Muscle layer of colon (tissue), 2 donors: ENCODE results near the gene NGF.

Experiments
- H3K27ac ChIP-seq: one replicate; pipeline ENCODE4 v1.7.0; 2013; ENCODE audit warnings: low read depth, mild to moderate bottlenecking, low read length, moderate library complexity
- H3K27me3 ChIP-seq, 2 donors: one replicate each; pipeline ENCODE4 v1.7.0; 2013; ENCODE audit warnings: low read length in 2 of 2, mild to moderate bottlenecking in 2 of 2; ENCODE audit not compliant: insufficient read depth in 2 of 2, control insufficient read depth in 1 of 2
- H3K36me3 ChIP-seq: one replicate; pipeline ENCODE4 v1.7.0; 2013; ENCODE audit warnings: mild to moderate bottlenecking, low read length; ENCODE audit not compliant: insufficient read depth
- H3K4me1 ChIP-seq: one replicate; pipeline ENCODE4 v1.7.0; 2013; ENCODE audit warnings: mild to moderate bottlenecking, low read length; ENCODE audit not compliant: insufficient read depth
- H3K4me3 ChIP-seq, 2 donors: one replicate each; pipeline ENCODE4 v1.7.0; 2013; ENCODE audit warnings: low read length in 2 of 2, low read depth in 1 of 2, mild to moderate bottlenecking in 1 of 2, moderate library complexity in 1 of 2
- H3K9ac ChIP-seq: one replicate; pipeline ENCODE4 v1.7.0; 2013; ENCODE audit warnings: low read length
- H3K9me3 ChIP-seq: one replicate; pipeline ENCODE4 v1.7.0; 2013; ENCODE audit warnings: mild to moderate bottlenecking, low read length
- donor health status: abdominal sarcoma.
- donor health status: Adenocarcinoma of cecum.

The NGF gene

DNA sequence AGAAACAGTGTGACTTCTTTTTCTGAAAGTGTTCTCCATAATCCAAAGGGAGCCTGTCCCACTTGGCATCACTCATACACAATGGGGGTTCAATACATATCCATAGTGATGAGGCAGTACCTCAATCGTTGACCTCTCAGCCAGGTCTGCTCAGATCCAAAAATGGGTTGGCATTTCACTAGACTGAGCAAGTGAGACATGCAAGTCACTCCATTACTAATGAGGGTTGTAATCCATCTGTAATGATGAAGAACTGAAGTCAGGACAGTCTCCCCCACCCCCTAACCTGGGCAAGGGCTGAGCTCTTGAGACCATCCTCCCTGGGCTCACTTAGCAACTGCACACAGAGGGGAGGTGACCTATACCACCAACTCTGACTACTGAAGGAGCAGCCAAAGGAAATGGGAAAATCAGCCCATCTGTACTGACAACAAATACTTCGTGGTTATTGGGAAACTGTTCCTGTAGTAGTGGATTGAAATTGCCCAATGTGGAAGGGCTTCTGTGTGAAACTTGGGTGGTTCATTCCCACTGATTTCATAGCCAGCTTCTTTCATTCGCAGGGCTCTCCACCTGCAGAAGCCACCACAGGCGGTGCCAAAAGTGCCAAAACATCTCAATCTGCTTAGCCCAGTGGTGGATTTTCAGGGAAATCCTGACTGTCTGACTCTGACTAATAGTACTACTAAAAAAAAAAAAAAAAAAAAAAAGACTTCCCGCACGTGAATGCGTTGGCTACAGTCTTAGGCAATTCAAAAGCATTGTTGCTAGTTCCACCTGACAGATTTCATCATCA, 5.0 kb downstream of the NGF start:
- Histone ChIP-seq H3K27me3 (peaks cover 0 to 5% of the 10 kb centered on the region in 2 donors), H3K9me3 (no peaks in the 10 kb centered on the region), H3K36me3 (no peaks in the 10 kb centered on the region), H3K4me1 (peaks cover 26% of the 10 kb centered on the region), H3K27ac (peak overlapping the region; percentile 20), H3K9ac (no peak overlapping the region), H3K4me3 (no peak overlapping the region)

- Histone ChIP-seq H3K9me3 (no peaks in the 10 kb centered on the region), H3K27ac (no peak overlapping the region), H3K4me1 (peaks cover 24% of the 10 kb centered on the region), H3K9ac (no peak overlapping the region), H3K27me3 (no peaks in the 10 kb centered on the region), H3K36me3 (no peaks in the 10 kb centered on the region), H3K4me3 (no peak overlapping the region)
Measured at GRCh38 chr1:115331558-115332331, 6.3 kb downstream of the NGF start.

GRCh38 chr1:115330480-115331013, 7.5 kb downstream of the NGF start:
- Histone ChIP-seq H3K36me3 (no peaks in the 10 kb centered on the region), H3K27me3 (no peaks in the 10 kb centered on the region), H3K9me3 (no peaks in the 10 kb centered on the region), H3K9ac (no peak overlapping the region), H3K4me1 (peaks cover 15% of the 10 kb centered on the region), H3K27ac (no peak overlapping the region), H3K4me3 (no peak overlapping the region)

DNA sequence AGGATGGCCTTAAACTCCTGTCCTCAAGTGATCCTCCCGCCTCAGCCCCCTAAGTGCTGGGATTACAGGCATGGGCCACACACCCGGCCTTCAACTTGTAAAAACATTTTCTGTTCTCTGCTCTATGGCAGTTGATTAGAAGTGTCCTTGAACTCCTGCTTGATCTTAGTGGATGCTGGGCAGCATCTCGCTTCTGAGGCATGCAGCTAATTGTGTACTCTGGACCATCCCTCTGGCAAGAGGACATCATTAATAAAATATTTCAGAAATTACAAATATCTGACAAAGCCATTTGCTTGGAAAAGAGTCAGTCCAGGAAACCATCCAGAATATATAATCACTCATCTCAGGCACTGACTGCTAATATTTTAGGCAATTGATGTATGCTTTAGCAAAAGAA, 8.1 kb downstream of the NGF start:
- Histone ChIP-seq H3K9me3 (no peaks in the 10 kb centered on the region), H3K27ac (no peak overlapping the region), H3K36me3 (no peaks in the 10 kb centered on the region), H3K9ac (no peak overlapping the region), H3K4me3 (no peak overlapping the region), H3K27me3 (no peaks in the 10 kb centered on the region), H3K4me1 (peaks cover 15% of the 10 kb centered on the region)

GRCh38 chr1:115327270-115327669, 10.8 kb downstream of the NGF start:
- no peaks in the 10 kb centered on the region for H3K27me3 ChIP-seq
- H3K36me3 ChIP-seq: no peaks in the 10 kb centered on the region
- peaks cover 15% of the 10 kb centered on the region for H3K4me1 ChIP-seq
- H3K9me3 ChIP-seq: no peaks in the 10 kb centered on the region
- H3K27ac ChIP-seq: no peak overlapping the region
- no peak overlapping the region for H3K9ac ChIP-seq
- H3K4me3 ChIP-seq: no peak overlapping the region

DNA sequence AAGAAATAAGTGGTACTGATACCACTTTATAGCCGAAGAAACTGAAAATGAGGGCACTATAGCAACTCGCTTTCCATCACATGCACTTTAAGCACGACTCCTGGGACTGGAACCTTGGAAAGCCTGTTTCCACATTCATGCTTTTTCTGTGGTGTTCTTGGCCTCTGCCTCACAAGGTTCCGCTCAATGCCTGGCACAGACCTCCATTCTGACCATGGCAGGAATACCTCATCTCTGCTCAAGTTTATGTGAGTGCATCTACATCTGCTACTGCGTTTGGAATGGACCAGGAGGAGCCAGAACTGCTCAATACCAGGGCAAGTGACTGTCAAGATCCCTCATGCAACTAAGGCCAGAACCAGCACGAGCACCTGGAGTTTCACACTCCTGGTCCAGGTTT, 11.6 kb downstream of the NGF start:
- peaks cover 11% of the 10 kb centered on the region for H3K4me1 ChIP-seq
- no peak overlapping the region for H3K4me3 ChIP-seq
- H3K27ac ChIP-seq: no peak overlapping the region
- no peaks in the 10 kb centered on the region for H3K36me3 ChIP-seq
- H3K27me3 ChIP-seq: no peaks in the 10 kb centered on the region
- no peaks in the 10 kb centered on the region for H3K9me3 ChIP-seq
- no peak overlapping the region for H3K9ac ChIP-seq

DNA sequence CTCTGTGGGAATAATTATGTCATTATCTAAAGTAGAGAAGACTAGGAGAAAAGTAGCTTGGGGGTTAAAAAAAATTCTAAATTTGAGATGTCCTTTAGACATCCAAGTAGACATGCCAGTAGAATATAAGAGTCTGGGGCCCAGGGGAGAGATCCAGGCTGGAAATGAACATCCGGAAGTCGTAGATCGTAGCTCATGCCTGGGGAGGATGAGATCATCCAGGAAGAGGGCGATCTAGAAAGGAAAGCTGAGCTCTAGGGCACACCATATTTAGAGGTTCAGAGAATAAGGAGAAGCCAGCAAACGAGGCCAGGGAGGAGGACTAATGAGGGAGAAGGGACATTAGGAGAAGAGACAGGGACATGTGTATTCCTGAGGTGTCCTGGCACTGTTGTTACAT, 12.2 kb downstream of the NGF start:
- Histone ChIP-seq H3K9ac (no peak overlapping the region), H3K4me1 (peaks cover 8% of the 10 kb centered on the region), H3K4me3 (no peak overlapping the region), H3K27ac (no peak overlapping the region), H3K36me3 (no peaks in the 10 kb centered on the region), H3K9me3 (no peaks in the 10 kb centered on the region), H3K27me3 (no peaks in the 10 kb centered on the region)

DNA sequence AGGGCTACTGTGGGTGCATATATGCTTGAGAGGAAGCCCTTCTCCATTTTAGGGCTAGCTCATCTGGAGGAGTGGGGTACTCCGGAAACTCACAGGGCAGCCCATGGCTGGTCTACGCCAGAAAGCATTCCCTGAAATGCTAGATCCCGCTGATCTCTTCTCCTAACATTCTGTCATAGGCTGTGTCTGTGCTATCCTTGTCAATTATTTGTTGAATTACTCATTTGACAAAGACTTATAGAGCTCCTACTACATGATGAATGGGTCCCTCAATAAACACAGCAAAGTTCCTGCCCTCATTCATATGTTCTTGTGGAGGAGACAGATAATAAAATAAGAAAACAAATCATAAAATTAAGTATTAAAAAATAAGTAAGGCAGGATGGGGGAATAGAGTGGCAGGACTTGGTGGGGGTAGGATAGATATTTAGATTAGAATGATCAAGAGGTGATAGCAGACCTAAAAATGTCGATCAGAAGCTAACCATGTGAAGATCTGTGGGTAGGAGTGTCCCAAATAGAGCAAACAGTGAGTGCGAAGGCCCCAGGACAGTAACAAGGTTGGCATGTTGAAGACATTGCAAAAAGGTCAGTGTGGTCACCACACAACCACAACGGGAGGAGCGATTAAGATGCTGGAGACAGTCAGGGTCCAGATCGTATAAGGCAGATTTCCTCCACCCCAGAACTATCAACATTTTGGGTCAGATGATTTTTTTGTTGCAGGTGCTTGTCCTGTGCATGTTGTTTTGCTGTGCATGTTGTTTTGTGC, 13.2 kb downstream of the NGF start:
- Histone ChIP-seq H3K4me1 (peaks cover under 1% of the 10 kb centered on the region), H3K27me3 (no peaks in the 10 kb centered on the region), H3K4me3 (no peak overlapping the region), H3K9ac (no peak overlapping the region), H3K27ac (no peak overlapping the region), H3K36me3 (no peaks in the 10 kb centered on the region), H3K9me3 (no peaks in the 10 kb centered on the region)

DNA sequence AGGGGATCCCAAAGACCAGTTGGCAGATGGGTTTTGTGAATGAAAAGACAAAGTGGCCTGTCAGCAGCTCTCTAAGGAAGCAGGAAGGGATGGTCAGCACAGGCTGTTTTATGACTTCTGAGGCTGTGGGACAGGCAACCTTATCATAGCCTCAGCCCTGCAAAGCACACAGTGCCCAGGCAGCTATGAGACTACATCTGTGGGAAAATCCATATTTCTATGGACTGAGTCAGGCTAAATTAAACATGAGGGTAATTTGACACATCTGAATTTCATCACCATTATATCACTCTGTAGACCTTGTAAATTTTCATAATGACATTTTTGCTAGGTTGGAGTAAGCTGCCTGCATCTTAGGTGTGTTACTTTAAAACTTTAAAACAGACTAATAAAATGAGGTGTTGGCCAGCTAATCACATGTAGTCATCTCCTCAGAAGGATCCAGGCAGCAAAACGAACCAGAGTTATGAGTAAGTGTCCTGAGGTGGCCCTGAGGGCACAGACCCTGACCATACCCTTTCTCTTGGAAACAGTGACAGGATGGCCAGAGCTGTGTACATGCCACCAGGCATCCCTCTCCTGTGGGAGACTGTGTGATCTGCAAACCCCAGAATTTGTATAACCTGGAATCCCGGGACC, 14.6 kb downstream of the NGF start:
- no peaks in the 10 kb centered on the region for H3K36me3 ChIP-seq
- no peaks in the 10 kb centered on the region for H3K4me1 ChIP-seq
- no peak overlapping the region for H3K27ac ChIP-seq
- H3K4me3 ChIP-seq: no peak overlapping the region
- no peaks in the 10 kb centered on the region for H3K27me3 ChIP-seq
- no peaks in the 10 kb centered on the region for H3K9me3 ChIP-seq
- no peak overlapping the region for H3K9ac ChIP-seq

DNA sequence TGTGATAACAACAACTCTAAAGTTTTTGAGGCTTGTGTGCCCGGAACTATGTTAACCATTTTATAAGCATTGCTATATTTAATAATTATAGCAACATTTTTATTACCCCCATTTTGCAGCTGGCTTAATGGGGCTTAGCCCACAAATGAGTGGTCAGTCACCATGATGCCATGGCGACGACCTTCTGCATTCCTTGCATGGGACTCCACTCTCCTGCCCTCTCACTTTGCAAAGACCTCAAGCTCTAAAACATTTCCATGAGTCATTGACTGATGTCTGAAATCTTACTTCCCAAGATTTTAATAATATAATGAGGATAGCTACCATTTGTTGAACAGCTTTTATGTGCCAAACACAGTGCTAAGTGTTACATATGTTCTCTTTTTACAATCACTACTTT, 15.4 kb downstream of the NGF start:
- no peaks in the 10 kb centered on the region for H3K27me3 ChIP-seq
- H3K27ac ChIP-seq: no peak overlapping the region
- no peaks in the 10 kb centered on the region for H3K36me3 ChIP-seq
- no peak overlapping the region for H3K4me3 ChIP-seq
- no peak overlapping the region for H3K9ac ChIP-seq
- no peaks in the 10 kb centered on the region for H3K9me3 ChIP-seq
- H3K4me1 ChIP-seq: no peaks in the 10 kb centered on the region

DNA sequence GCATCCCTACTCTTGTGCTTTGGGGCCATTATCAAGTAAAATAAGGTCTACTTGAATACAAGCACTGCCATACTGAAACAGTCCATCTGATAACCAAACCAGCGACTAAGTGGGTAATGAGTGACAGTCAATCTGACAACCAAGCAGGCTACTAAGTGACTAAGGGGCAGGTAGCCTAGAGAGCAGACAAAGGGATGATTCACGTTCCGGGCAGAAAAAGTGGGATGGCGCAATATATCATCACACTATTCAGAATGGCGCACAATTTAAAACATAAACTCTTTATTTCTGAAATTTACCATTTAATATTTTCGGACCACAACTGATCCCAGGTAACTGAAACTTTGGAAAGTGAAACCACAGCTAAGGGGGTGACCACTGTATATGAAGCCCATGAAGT, 17.7 kb downstream of the NGF start:
- no peaks in the 10 kb centered on the region for H3K9me3 ChIP-seq
- no peaks in the 10 kb centered on the region for H3K27me3 ChIP-seq
- H3K27ac ChIP-seq: no peak overlapping the region
- H3K4me1 ChIP-seq: no peaks in the 10 kb centered on the region
- no peaks in the 10 kb centered on the region for H3K36me3 ChIP-seq
- H3K4me3 ChIP-seq: no peak overlapping the region
- no peak overlapping the region for H3K9ac ChIP-seq
